ENCODE data around the gene PPP1R37.

GRCh38 chr19:45096700-45097099 lies 3.7 kb downstream of the PPP1R37 start:
- TF ChIP-seq TAF1 (IDR thresholded peaks at IDR 0.05; ENCODE audit: low read depth, low read length) (no peak), SPI1 (IDR thresholded peaks at IDR 0.05; ENCODE audit: low read depth, low read length) (no peak)
